Hepatocyte (in vitro differentiated cells): ENCODE measurements around the gene PDE4DIP.
"Not testable (repeated sequence)": the region's sequence is repeated elsewhere in the genome, so short reads cannot be mapped to it uniquely, and the experiment has no call there.

Experiments used
- CTCF ChIP-seq: fragments of 200-600 bp; sonication (generic); IDR thresholded peaks from 2 replicates; pipeline ENCODE4 v1.5.1; 2016; ENCODE audit warnings: antibody characterized with exemption, mild to moderate bottlenecking; ENCODE audit not compliant: poor library complexity
- EZH2 ChIP-seq: fragments of 200-600 bp; sonication (generic); IDR thresholded peaks from 2 replicates; pipeline ENCODE4 v1.6.1; 2016; ENCODE audit warnings: antibody characterized with exemption, mild to moderate bottlenecking, borderline replicate concordance

GRCh38 chr1:148916695-148917348 lies 72.6 kb downstream of the PDE4DIP start:
- TF ChIP-seq EZH2, CTCF: not testable (repeated sequence)
